GM12865 (cell line): ENCODE results near the gene ECE1.
"Not testable (repeated sequence)": the region's sequence is repeated elsewhere in the genome, so short reads cannot be mapped to it uniquely, and the experiment has no call there.

Experiments
- DNase-seq: peaks from one replicate; pipeline ENCODE4 v3.0.0; 2010; ENCODE audit warnings: low read depth
- H3K4me3 ChIP-seq: 2 replicates; pipeline ENCODE4 v1.5.1; 2011; ENCODE audit warnings: mild to moderate bottlenecking, low read depth, low read length, control low read depth
- TF ChIP-seq, protein P1 (sequence below): IDR thresholded peaks from 2 replicates; pipeline ENCODE4 v1.5.1; 2011; ENCODE audit warnings: low read length, control low read depth, low read depth, inconsistent platforms; ENCODE audit not compliant: insufficient read depth; ENCODE audit errors: missing control alignments

Gene ECE1

DNA sequence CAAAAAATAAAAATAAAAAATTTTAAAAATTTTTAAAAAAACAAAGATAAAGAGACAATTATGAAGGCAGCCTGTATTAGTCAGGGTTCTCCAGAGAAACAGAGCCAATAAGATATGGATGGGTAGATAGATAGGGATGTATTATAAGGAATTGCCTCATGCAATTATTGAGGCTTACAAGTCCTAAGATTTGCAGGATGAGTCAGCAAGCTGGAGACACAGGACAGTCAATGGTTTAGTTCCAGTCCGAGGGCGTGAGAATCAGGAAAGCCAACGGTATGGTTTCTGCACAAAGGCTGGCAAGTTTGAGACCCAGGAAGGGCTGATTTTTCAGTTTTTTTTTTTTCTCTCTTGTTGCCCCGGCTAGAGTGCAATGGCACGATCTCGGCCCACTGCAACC, 89.5 kb downstream of the ECE1 start:
- no peak for DNase-seq

DNA sequence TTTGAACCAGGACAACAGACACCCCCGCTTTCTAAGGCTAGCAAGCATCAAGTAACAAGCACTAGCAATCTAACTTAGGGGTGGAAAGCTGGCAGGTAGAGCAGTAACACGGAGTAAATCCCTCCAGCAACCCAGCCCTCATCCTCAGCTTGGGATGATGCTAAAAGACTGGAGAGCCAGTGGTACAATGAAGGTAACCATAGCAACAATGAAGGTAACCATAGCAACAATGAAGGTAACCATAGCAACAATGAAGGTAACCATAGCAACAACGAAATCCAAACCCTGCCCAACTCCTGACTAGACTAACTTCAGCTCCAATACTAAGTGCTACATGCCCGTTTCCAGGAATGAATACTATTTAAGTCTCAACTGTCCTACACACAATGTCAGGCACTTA, 91.3 kb downstream of the ECE1 start:
- no peak overlapping the region for H3K4me3 ChIP-seq
- DNase-seq: no peak
- TF ChIP-seq, protein P1, sequence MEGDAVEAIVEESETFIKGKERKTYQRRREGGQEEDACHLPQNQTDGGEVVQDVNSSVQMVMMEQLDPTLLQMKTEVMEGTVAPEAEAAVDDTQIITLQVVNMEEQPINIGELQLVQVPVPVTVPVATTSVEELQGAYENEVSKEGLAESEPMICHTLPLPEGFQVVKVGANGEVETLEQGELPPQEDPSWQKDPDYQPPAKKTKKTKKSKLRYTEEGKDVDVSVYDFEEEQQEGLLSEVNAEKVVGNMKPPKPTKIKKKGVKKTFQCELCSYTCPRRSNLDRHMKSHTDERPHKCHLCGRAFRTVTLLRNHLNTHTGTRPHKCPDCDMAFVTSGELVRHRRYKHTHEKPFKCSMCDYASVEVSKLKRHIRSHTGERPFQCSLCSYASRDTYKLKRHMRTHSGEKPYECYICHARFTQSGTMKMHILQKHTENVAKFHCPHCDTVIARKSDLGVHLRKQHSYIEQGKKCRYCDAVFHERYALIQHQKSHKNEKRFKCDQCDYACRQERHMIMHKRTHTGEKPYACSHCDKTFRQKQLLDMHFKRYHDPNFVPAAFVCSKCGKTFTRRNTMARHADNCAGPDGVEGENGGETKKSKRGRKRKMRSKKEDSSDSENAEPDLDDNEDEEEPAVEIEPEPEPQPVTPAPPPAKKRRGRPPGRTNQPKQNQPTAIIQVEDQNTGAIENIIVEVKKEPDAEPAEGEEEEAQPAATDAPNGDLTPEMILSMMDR: no peak

More for the DNA sequence above, 89.5 kb downstream of the ECE1 start:
- no peak overlapping the region for H3K4me3 ChIP-seq
- TF ChIP-seq, protein P1: no peak

DNA sequence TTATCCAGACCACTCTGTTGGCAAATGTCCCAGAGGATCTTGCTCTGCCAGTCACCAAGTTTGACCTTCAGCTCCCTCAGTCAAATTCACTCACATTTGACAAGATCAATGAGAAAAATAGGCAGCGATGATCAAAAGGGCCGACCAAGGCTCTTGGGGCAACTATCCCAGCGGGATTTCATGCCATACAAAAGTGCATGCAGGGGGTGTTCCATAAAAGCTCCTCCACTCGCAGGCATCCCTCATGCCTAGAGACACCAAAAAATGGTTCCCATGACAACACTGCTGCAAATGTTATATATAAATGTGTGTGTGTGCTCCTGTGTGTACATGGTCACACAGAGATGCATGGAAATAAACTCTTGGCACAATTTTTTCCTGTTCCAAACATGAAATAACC, 97.4 kb downstream of the ECE1 start:
- no peak for DNase-seq

DNA sequence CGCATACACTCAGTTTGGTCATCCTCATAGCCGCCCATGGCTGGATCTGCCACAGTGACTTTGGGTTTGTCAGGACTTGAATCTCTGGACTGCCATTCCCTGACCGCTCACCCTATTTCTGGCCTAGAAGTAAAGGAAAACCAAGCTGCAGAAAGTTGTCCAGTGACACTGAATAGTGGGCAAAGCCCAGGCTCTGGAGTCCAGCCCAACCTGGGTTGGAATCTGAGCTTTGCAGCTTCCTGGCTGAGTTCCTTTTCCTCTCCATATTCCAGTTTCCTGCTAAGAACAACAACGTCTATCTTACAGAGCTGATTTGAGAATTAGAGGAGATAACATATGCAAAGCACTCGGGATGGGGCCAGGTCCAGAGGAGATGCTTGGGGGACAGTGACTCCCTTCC, 98.0 kb downstream of the ECE1 start:
- no peak for DNase-seq

More for the DNA sequence above, 97.4 kb downstream of the ECE1 start:
- TF ChIP-seq, protein P1: no peak
- H3K4me3 ChIP-seq: no peak overlapping the region

DNA sequence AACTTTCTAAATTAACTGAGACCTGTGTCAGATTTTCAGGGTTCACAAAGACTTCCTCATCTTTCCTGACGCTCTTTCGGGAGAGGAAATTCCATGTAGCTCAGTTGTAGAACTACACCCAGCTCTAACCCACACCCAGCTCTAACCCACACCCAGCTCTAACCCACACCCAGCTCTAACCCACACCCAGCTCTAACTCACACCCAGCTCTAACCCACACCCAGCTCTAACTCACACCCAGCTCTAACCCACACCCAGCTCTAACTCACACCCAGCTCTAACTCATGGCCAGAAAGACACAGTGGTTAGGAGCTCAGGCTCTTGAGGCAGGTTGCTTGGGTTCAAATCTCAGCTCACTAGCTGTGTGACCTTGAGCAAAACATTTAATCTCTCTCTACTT, 99.5 kb downstream of the ECE1 start:
- not testable (repeated sequence) for DNase-seq, H3K4me3 ChIP-seq

More for the DNA sequence above, 98.0 kb downstream of the ECE1 start:
- TF ChIP-seq, protein P1: no peak
- H3K4me3 ChIP-seq: no peak overlapping the region

DNA sequence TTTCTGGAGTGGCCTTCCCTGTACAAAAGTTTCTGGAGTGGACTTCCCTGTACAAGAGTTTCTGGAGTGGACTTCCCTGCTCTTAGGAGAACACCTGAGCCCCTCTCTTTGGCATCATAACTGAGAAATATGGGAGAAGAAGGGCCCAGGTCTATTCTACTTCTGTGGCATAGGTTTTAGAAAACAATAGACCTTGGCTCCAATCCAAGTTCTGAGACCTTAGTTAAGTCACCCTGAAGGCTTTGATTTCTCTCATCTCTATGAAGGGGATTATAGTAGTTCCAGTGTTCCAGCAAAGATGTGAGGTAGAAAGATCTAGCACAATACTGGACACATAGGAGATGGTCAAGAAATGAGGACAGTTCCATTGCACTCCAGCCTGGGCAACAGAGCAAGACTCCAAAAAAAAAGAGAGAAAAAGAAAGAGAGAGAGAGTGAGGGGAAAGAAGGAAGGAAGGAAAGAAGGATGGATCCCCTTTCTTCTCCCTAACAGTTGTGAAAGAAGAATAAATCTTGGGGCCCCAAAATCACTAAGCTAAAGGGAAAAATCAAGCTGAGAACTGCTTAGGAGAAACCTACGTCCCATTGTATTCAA, 100.3 kb downstream of the ECE1 start:
- TF ChIP-seq, protein P1: no peak
- H3K4me3 ChIP-seq: no peak overlapping the region
- DNase-seq: no peak

DNA sequence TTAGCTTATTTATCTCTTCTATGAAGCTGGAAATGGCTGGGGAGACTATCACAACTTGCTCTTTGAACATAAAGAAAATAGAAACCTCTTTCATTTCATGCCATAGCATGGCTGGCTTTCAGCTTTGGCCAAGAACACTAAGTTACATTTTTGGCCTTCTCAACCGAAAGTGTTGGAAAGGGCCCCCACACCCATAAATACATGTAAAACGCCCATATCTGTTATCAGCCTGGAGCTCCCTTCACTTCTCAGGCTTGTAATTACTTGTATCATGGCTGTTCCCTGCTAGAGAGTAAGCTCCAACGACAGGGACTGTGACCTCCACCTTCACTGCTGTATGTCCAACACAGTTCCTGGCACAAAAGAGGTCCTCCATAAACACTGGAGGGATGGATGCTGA, 100.8 kb downstream of the ECE1 start:
- no peak overlapping the region for H3K4me3 ChIP-seq
- no peak for DNase-seq
- TF ChIP-seq, protein P1: no peak
